ENCODE data around the gene TSPAN31. TPM values are rescaled to one million over a fixed set of nuclear protein-coding genes. Genes with fewer than 3 reads are reported as not detected.

TSPAN31 gene
- total RNA-seq, 2 experiments from 2014 or later: 11.7 to 15.0 TPM

GRCh38 chr12:57751788-57752667, 7.2 kb downstream of the TSPAN31 start, which contains the start of gene CDK4:
TSS of gene CDK4 (minus strand) at chr12:57752310. CDS start at chr12:57751717, 593 bp downstream.
- no peaks in the 10 kb centered on the region for H3K9me3 Mint-ChIP-seq
- DNase-seq: peak; percentile 100
- H3K27me3 Mint-ChIP-seq: no peaks in the 10 kb centered on the region
- peaks cover 43% of the 10 kb centered on the region for H3K36me3 Mint-ChIP-seq
- intact Hi-C loops (cut with micrococcal nuclease): loop anchor here (1.0 to 10.0 kb wide), 8 partner anchors 8 to 1845 kb away; partner anchors contain the start of genes CTDSP2, EEF1AKMT3, MBD6 and METTL1
- ChIA-PET CTCF (interaction anchor here (0.7 to 1.0 kb wide), 2 partner anchors 10 to 13 kb away, joined by 3 to 7 read pairs; no protein-coding TSS in a partner anchor), POLR2A (interaction anchor here (0.6 to 1.6 kb wide), 3 partner anchors 10 to 148 kb away, joined by 3 to 10 read pairs (median 3); partner anchors contain the start of genes DTX3 and EEF1AKMT3)
- peaks cover 54% of the 10 kb centered on the region for H3K4me1 Mint-ChIP-seq (ENCODE audit: low read depth)
- peak within 1 kb of the TSS; percentile 91 for H3K27ac Mint-ChIP-seq
- H3K4me3 Mint-ChIP-seq: peak within 1 kb of the TSS; percentile 95

- Mint-ChIP-seq H3K4me1 (ENCODE audit: low read depth) (peaks cover 56% of the 10 kb centered on the region), H3K36me3 (peaks cover 40% of the 10 kb centered on the region), H3K27me3 (no peaks in the 10 kb centered on the region), H3K4me3 (peak overlapping the region; percentile 95), H3K27ac (peak overlapping the region; percentile 91), H3K9me3 (no peaks in the 10 kb centered on the region)
- POLR2A ChIA-PET: interaction anchor here (1.1 to 1.6 kb wide), 2 partner anchors 10 to 20 kb away, joined by 3 to 10 read pairs; partner anchors contain the start of gene EEF1AKMT3
- no peak for DNase-seq
- CTCF ChIA-PET: interaction anchor here (1.0 kb wide), 1 partner anchor 11 kb away, joined by 7 read pairs; no protein-coding TSS in a partner anchor
- intact Hi-C loops (cut with micrococcal nuclease): loop anchor here (1.0 to 10.0 kb wide), 8 partner anchors 8 to 1844 kb away; partner anchors contain the start of genes CTDSP2, EEF1AKMT3, MBD6 and METTL1
These were observed 7.8 kb downstream of the TSPAN31 start for GRCh38 chr12:57752668-57753000.

GRCh38 chr12:57753756-57754337, 9.0 kb downstream of the TSPAN31 start:
- no peaks in the 10 kb centered on the region for H3K27me3 Mint-ChIP-seq
- ChIA-PET CTCF (no interaction called here), POLR2A (interaction anchor here (0.6 to 1.6 kb wide), 2 partner anchors 11 to 12 kb away, joined by 3 to 4 read pairs; no protein-coding TSS in a partner anchor)
- peak overlapping the region; percentile 81 for H3K4me3 Mint-ChIP-seq
- peaks cover 37% of the 10 kb centered on the region for H3K36me3 Mint-ChIP-seq
- peak overlapping the region; percentile 77 for H3K27ac Mint-ChIP-seq
- intact Hi-C loops (cut with micrococcal nuclease): loop anchor here (2.0 to 10.0 kb wide), 2 partner anchors 679 to 1843 kb away; partner anchors contain the start of genes NEMP1 and SLC16A7
- H3K9me3 Mint-ChIP-seq: no peaks in the 10 kb centered on the region
- H3K4me1 Mint-ChIP-seq (ENCODE audit: low read depth): peaks cover 59% of the 10 kb centered on the region
- no peak for DNase-seq

GRCh38 chr12:57754411-57755193, 9.8 kb downstream of the TSPAN31 start, which contains the start of gene MARCHF9:
TSS of gene MARCHF9 (plus strand) at chr12:57755103. CDS start at chr12:57755529, 426 bp downstream.
- ChIA-PET POLR2A (interaction anchor here (0.6 to 1.8 kb wide), 3 partner anchors 10 to 17 kb away, joined by 3 to 6 read pairs (median 4); partner anchors contain the start of genes EEF1AKMT3 and METTL1), CTCF (interaction anchor here (0.6 to 2.6 kb wide), 2 partner anchors 10 to 31 kb away, joined by 3 to 17 read pairs; partner anchors contain the start of gene TSPAN31)
- Mint-ChIP-seq H3K27me3 (no peaks in the 10 kb centered on the region), H3K4me1 (ENCODE audit: low read depth) (peaks cover 60% of the 10 kb centered on the region), H3K9me3 (no peaks in the 10 kb centered on the region), H3K36me3 (peaks cover 36% of the 10 kb centered on the region), H3K27ac (peak within 1 kb of the TSS; percentile 77), H3K4me3 (peak within 1 kb of the TSS; percentile 81)
- DNase-seq: peak; percentile 92
- intact Hi-C loops (cut with micrococcal nuclease): loop anchor here (10.0 kb wide), 1 partner anchor 680 kb away; the partner anchor contains the start of gene NEMP1

GRCh38 chr12:57755194-57755453, 10.3 kb downstream of the TSPAN31 start:
- H3K9me3 Mint-ChIP-seq: no peaks in the 10 kb centered on the region
- peaks cover 38% of the 10 kb centered on the region for H3K36me3 Mint-ChIP-seq
- intact Hi-C loops (cut with micrococcal nuclease): loop anchor here (10.0 kb wide), 1 partner anchor 680 kb away; the partner anchor contains the start of gene NEMP1
- no peaks in the 10 kb centered on the region for H3K27me3 Mint-ChIP-seq
- peak overlapping the region; percentile 17 for H3K4me3 Mint-ChIP-seq
- ChIA-PET CTCF (interaction anchor here (0.6 to 2.6 kb wide), 3 partner anchors 10 to 31 kb away, joined by 3 to 17 read pairs (median 8); partner anchors contain the start of genes EEF1AKMT3, METTL1 and TSPAN31), POLR2A (interaction anchor here (1.6 to 1.8 kb wide), 2 partner anchors 10 to 17 kb away, joined by 3 to 6 read pairs; partner anchors contain the start of genes EEF1AKMT3 and METTL1)
- no peak for DNase-seq
- H3K4me1 Mint-ChIP-seq (ENCODE audit: low read depth): peaks cover 62% of the 10 kb centered on the region
- H3K27ac Mint-ChIP-seq: no peak overlapping the region

- Mint-ChIP-seq H3K27me3 (no peaks in the 10 kb centered on the region), H3K27ac (peak overlapping the region; percentile 50), H3K9me3 (no peaks in the 10 kb centered on the region), H3K4me3 (peak overlapping the region; percentile 79), H3K36me3 (peaks cover 34% of the 10 kb centered on the region), H3K4me1 (ENCODE audit: low read depth) (peaks cover 56% of the 10 kb centered on the region)
- ChIA-PET CTCF (interaction anchor here (0.6 to 2.6 kb wide), 17 partner anchors 9 to 149 kb away, joined by 3 to 52 read pairs (median 11); partner anchors contain the start of genes AVIL, CYP27B1, EEF1AKMT3 and METTL1), POLR2A (interaction anchor here (1.2 to 1.9 kb wide), 5 partner anchors 9 to 28 kb away, joined by 3 to 6 read pairs (median 4); partner anchors contain the start of genes EEF1AKMT3 and METTL1)
- intact Hi-C loops (cut with micrococcal nuclease): loop anchor here (1.0 to 10.0 kb wide), 3 partner anchors 10 to 681 kb away; partner anchors contain the start of gene NEMP1
- peak; percentile 44 for DNase-seq
These were observed 10.9 kb downstream of the TSPAN31 start for GRCh38 chr12:57755454-57756372.

GRCh38 chr12:57756406-57757341, 11.8 kb downstream of the TSPAN31 start:
- H3K36me3 Mint-ChIP-seq: peaks cover 26% of the 10 kb centered on the region
- peak overlapping the region; percentile 79 for H3K4me3 Mint-ChIP-seq
- no peaks in the 10 kb centered on the region for H3K9me3 Mint-ChIP-seq
- peaks cover 46% of the 10 kb centered on the region for H3K4me1 Mint-ChIP-seq (ENCODE audit: low read depth)
- H3K27ac Mint-ChIP-seq: peak overlapping the region; percentile 59
- ChIA-PET CTCF (interaction anchor here (0.6 to 2.6 kb wide), 30 partner anchors 10 to 1016 kb away, joined by 3 to 52 read pairs (median 5); partner anchors contain the start of genes AVIL, CYP27B1, EEF1AKMT3 and METTL1), POLR2A (interaction anchor here (1.2 to 1.9 kb wide), 5 partner anchors 8 to 27 kb away, joined by 3 to 6 read pairs (median 4); partner anchors contain the start of genes EEF1AKMT3 and METTL1)
- DNase-seq: peak; percentile 80
- intact Hi-C loops (cut with micrococcal nuclease): loop anchor here (1.0 to 10.0 kb wide), 3 partner anchors 9 to 682 kb away; partner anchors contain the start of gene NEMP1
- no peaks in the 10 kb centered on the region for H3K27me3 Mint-ChIP-seq

GRCh38 chr12:57757771-57758170, 12.9 kb downstream of the TSPAN31 start:
- ChIA-PET POLR2A (no interaction called here), CTCF (interaction anchor here (0.6 to 2.3 kb wide), 8 partner anchors 9 to 1017 kb away, joined by 3 to 52 read pairs (median 8); partner anchors contain the start of gene CYP27B1)
- DNase-seq: no peak
- H3K27ac Mint-ChIP-seq: no peak overlapping the region
- H3K4me1 Mint-ChIP-seq (ENCODE audit: low read depth): peaks cover 39% of the 10 kb centered on the region
- H3K36me3 Mint-ChIP-seq: peaks cover 19% of the 10 kb centered on the region
- no peak overlapping the region for H3K4me3 Mint-ChIP-seq
- no peaks in the 10 kb centered on the region for H3K27me3 Mint-ChIP-seq
- intact Hi-C loops (cut with micrococcal nuclease): loop anchor here (10.0 kb wide), 1 partner anchor 683 kb away; the partner anchor contains the start of gene NEMP1
- no peaks in the 10 kb centered on the region for H3K9me3 Mint-ChIP-seq
